Omental fat pad (tissue), 4 donors: Measurements from ENCODE around the gene NDUFS6. TPM values are rescaled to one million over a fixed set of nuclear protein-coding genes. Genes with fewer than 3 reads are reported as not detected.

ENCODE experiments used
- ATAC-seq: fragments of 150-250 bp; one replicate; pipeline ENCODE4 v1.9.1; 2016; ENCODE audit warnings: mild to moderate bottlenecking, moderate library complexity; ENCODE audit not compliant: low FRiP score
- DNase-seq: peaks from one replicate; pipeline ENCODE4 v3.0.0-alpha.2; 2019; ENCODE audit warnings: low spot score
- CTCF ChIP-seq, 3 donors: fragments of 450-650 bp; IDR thresholded peaks; one replicate each; pipeline ENCODE4 v1.5.1; 2016 to 2017; ENCODE audit warnings: antibody characterized with exemption in 3 of 3, mild to moderate bottlenecking in 3 of 3, moderate library complexity in 2 of 3
- total RNA-seq, 4 donors: library from RNA; depleted of rRNA; stranded (reverse); fragments of >200 nt; gene quantifications; one replicate each; pipeline ENCODE4 v1.1.0, GENCODE V29; 2016

NDUFS6 gene
- 10 to 100 TPM; 34.3 to 81.2 (median 44.2) TPM for total RNA-seq

GRCh38 chr5:1801222-1801966 lies at the start of gene NDUFS6:
NDUFS6 (plus strand) TSS chr5:1801407; CDS start chr5:1801418, 11 bp downstream.
- TF ChIP-seq CTCF (IDR thresholded peaks at IDR 0.05), result no peak
- ATAC-seq, result peak; percentile 67
- peak; percentile 42 for DNase-seq

- no peak for DNase-seq
- no peak for ATAC-seq
- TF ChIP-seq CTCF (IDR thresholded peaks at IDR 0.05), result no peak
Measured at GRCh38 chr5:1751864-1752822, 49.1 kb upstream of the NDUFS6 start.

- DNase-seq, result no peak
- no peak for TF ChIP-seq CTCF (IDR thresholded peaks at IDR 0.05)
- no peak for ATAC-seq
Measured at GRCh38 chr5:1752881-1753280, 48.3 kb upstream of the NDUFS6 start.

- ATAC-seq, result no peak
- DNase-seq, result no peak
- TF ChIP-seq CTCF (IDR thresholded peaks at IDR 0.05), result no peak
Measured at GRCh38 chr5:1753490-1753889, 47.7 kb upstream of the NDUFS6 start.

GRCh38 chr5:1754531-1755220 lies 46.5 kb upstream of the NDUFS6 start:
- TF ChIP-seq CTCF (IDR thresholded peaks at IDR 0.05), result no peak
- DNase-seq, result no peak

GRCh38 chr5:1755321-1755949 lies 45.8 kb upstream of the NDUFS6 start:
- no peak for ATAC-seq
- no peak for DNase-seq

More at GRCh38 chr5:1754531-1755220, 46.5 kb upstream of the NDUFS6 start:
- no peak for ATAC-seq

More at GRCh38 chr5:1755321-1755949, 45.8 kb upstream of the NDUFS6 start:
- TF ChIP-seq CTCF (IDR thresholded peaks at IDR 0.05), result no peak
